Amygdala (tissue), 56 donors: ENCODE measurements around the gene LRCH1.

Source experiments
- DNase-seq, 56 donors: peaks; one replicate each; lab custom pipeline; 2025; lab: John Stamatoyannopoulos, UW

LRCH1 gene

GRCh38 chr13:46771693-46772092 lies 218.7 kb downstream of the LRCH1 start:
- DNase-seq = no peak

GRCh38 chr13:46773541-46773940 lies 220.6 kb downstream of the LRCH1 start:
- DNase-seq = no peak

GRCh38 chr13:46775385-46776107 lies 222.6 kb downstream of the LRCH1 start:
- no peak for DNase-seq

- no peak for DNase-seq
Measured at GRCh38 chr13:46778095-46778494, 225.1 kb downstream of the LRCH1 start.

- DNase-seq = no peak
Measured at GRCh38 chr13:46778890-46779289, 225.9 kb downstream of the LRCH1 start.

- no peak for DNase-seq
Measured at GRCh38 chr13:46782066-46782465, 229.1 kb downstream of the LRCH1 start.

GRCh38 chr13:46782691-46783090 lies 229.7 kb downstream of the LRCH1 start:
- no peak for DNase-seq

- no peak for DNase-seq
Measured at GRCh38 chr13:46783504-46783903, 230.5 kb downstream of the LRCH1 start.

GRCh38 chr13:46795321-46795720 lies 242.4 kb downstream of the LRCH1 start:
- peak in 1 of 56 donors; percentile 1 for DNase-seq

GRCh38 chr13:46796129-46796514 lies 243.2 kb downstream of the LRCH1 start:
- no peak for DNase-seq

- DNase-seq = peak in 55 of 56 donors; percentile 34 to 91 (median 81)
Measured at GRCh38 chr13:46796515-46797474, 243.8 kb downstream of the LRCH1 start, which contains the start of gene ESD. Gene ESD (minus strand): TSS chr13:46797161. CDS start chr13:46791413, 5,748 bp downstream.

- no peak for DNase-seq
Measured at GRCh38 chr13:46797501-46798237, 244.7 kb downstream of the LRCH1 start.

GRCh38 chr13:46799139-46799538 lies 246.2 kb downstream of the LRCH1 start:
- no peak for DNase-seq

- DNase-seq = no peak
Measured at GRCh38 chr13:46801858-46802257, 248.9 kb downstream of the LRCH1 start.
